SJCRH30 (cell line): ENCODE data around the gene AP4E1. TPM values are rescaled to one million over a fixed set of nuclear protein-coding genes. Genes with fewer than 3 reads are reported as not detected.
"Not testable (repeated sequence)": the region's sequence is repeated elsewhere in the genome, so short reads cannot be mapped to it uniquely, and the experiment has no call there.

Experiments
- DNase-seq, 2 experiments: peaks; one replicate each; pipeline ENCODE4 v3.0.0-alpha.2; 2015 to 2020
- H3K27ac ChIP-seq: fragments of 250-450 bp; sonication (Bioruptor Pico); 2 replicates; pipeline ENCODE4 v1.5.1; 2020; ENCODE audit warnings: mild to moderate bottlenecking, moderate library complexity
- H3K27me3 ChIP-seq: fragments of 250-450 bp; sonication (Bioruptor Pico); 2 replicates; pipeline ENCODE4 v1.5.1; 2020; ENCODE audit warnings: mild to moderate bottlenecking, moderate library complexity
- H3K36me3 ChIP-seq: fragments of 250-450 bp; sonication (Bioruptor Pico); 2 replicates; pipeline ENCODE4 v1.5.1; 2020; ENCODE audit warnings: mild to moderate bottlenecking, moderate library complexity
- H3K4me1 ChIP-seq: fragments of 250-450 bp; sonication (Bioruptor Pico); 2 replicates; pipeline ENCODE4 v1.5.1; 2020; ENCODE audit warnings: mild to moderate bottlenecking, moderate library complexity
- H3K4me3 ChIP-seq: fragments of 250-450 bp; sonication (Bioruptor Pico); 2 replicates; pipeline ENCODE4 v1.5.1; 2020; ENCODE audit warnings: mild to moderate bottlenecking, moderate library complexity
- H3K9me3 ChIP-seq: fragments of 250-450 bp; sonication (Bioruptor Pico); replicated peaks from 2 replicates; pipeline ENCODE4 v1.5.1; 2020; ENCODE audit warnings: mild to moderate bottlenecking, moderate library complexity
- total RNA-seq: library from RNA; depleted of rRNA; stranded (reverse); fragments of >200 nt; shearing (Covaris generic); gene quantifications from 2 replicates; pipeline ENCODE4 v1.2.3, GENCODE V29; 2014; rRNA removed

AP4E1 gene
- total RNA-seq, result 9.8 and 11.4 TPM in 2 replicates

DNA sequence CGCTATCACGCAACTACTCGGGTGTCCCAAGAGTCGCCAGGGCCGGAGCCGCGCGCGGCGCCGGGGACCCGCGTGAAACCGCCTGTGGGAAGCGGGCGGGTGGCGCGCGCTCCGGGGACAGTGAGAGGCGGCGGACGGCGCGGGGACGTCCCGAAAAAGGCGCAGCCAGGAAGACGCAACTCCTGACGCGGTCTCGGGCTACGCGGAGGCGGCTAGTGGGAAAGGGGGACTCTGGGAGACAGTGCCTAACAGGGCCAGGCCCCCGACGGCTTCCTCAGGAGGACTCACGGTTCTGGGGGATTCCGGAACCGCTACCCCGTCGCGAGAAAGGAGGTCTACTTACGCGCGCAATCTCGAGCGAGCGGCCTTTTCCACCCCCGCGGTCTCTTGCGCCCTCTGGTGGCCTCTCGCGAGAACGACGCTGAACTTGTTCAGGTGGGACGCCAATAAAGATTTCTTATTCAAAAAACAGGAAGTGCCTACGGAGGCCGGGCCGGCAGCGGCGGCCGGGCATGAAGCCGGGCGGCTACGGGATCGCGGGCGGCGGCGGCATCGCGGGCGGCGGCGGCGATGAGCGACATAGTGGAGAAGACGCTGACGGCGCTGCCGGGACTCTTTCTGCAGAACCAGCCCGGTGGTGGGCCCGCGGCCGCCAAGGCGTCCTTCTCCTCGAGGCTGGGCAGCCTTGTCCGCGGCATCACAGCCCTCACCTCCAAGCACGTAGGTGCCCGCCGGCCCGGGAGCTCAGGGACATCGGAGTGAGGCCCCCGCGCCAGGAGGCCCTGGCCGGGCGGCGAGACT is at the start of gene AP4E1:
AP4E1 (plus strand) TSS at position 475 of the 801 bp plus-strand sequence; CDS start at position 571, 96 bp downstream.
- Histone ChIP-seq H3K27me3 (no peaks in the 10 kb centered on the region), H3K4me3 (peak within 1 kb of the TSS; percentile 93), H3K4me1 (no peaks in the 10 kb centered on the region), H3K9me3 (no peaks in the 10 kb centered on the region), H3K27ac (peak within 1 kb of the TSS; percentile 80), H3K36me3 (no peaks in the 10 kb centered on the region; the same call in 1 of the 2 replicates)
- peak; percentile 83 to 90 for DNase-seq

DNA sequence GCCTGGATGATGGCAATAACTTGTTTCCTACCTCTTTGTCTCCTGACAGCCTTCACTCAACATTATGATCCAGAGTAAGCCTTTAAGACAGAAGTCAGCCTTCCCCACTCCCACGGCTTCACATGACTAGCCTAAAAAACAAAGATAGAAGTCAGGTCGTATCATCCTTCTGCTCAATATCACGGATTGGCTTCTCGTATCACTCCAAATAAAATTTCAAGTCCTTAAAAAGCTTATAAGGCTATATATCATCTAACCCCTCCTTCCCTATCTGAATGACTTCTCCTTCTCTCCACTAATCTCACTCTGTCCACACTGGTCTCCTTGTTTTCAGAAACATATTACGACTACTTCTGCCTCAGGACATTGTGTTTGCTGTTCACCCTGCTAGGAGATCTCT is 47.7 kb upstream of the AP4E1 start:
- Histone ChIP-seq H3K4me3 (no peak overlapping the region), H3K36me3 (no peaks in the 10 kb centered on the region), H3K27ac (no peak overlapping the region), H3K27me3 (no peaks in the 10 kb centered on the region), H3K4me1 (no peaks in the 10 kb centered on the region), H3K9me3 (no peaks in the 10 kb centered on the region)
- DNase-seq, result no peak

DNA sequence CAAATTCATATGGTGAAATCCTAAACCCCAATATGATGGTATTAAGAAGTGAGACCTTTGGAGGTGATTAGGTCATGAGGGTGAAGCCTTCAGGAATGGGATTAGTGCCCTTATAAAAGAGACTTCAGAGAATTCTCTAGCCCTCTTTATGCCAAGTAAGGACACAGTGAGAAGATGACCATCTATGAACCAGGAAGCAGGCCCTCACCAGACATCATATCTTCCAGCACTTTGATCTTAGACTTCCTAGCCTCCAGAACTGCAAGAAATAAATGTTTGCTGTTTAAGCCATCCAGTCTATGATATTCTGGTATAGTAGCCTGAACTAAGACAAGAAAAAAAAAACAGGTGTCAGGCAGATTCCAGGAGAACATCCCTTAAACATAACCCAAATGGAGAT is 45.9 kb upstream of the AP4E1 start:
- Histone ChIP-seq H3K27ac (no peak overlapping the region), H3K9me3 (no peaks in the 10 kb centered on the region), H3K36me3 (no peaks in the 10 kb centered on the region), H3K27me3 (no peaks in the 10 kb centered on the region), H3K4me1 (no peaks in the 10 kb centered on the region), H3K4me3 (no peak overlapping the region)
- DNase-seq, result no peak

DNA sequence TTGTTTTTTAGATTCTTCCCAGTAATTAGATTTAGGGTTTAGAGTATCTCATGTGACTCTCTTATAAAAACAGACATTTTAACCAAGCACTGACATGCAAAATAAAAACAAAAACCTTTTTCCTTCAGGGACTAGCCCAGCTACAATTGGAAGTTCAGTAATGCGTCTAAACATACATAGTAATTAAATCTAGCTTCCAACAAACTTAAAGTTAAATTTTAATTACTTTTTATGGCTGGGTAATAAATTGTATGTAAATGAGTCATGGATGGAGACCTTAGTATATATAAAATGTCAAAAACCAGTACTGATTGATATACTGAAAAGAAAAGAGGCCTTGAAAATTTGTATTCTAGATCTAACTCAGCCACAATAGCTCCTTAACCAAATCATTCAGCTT is 43.6 kb upstream of the AP4E1 start:
- Histone ChIP-seq H3K9me3 (no peaks in the 10 kb centered on the region), H3K4me3 (no peak overlapping the region), H3K27me3 (no peaks in the 10 kb centered on the region), H3K27ac (no peak overlapping the region), H3K4me1 (no peaks in the 10 kb centered on the region), H3K36me3 (no peaks in the 10 kb centered on the region)
- no peak for DNase-seq

DNA sequence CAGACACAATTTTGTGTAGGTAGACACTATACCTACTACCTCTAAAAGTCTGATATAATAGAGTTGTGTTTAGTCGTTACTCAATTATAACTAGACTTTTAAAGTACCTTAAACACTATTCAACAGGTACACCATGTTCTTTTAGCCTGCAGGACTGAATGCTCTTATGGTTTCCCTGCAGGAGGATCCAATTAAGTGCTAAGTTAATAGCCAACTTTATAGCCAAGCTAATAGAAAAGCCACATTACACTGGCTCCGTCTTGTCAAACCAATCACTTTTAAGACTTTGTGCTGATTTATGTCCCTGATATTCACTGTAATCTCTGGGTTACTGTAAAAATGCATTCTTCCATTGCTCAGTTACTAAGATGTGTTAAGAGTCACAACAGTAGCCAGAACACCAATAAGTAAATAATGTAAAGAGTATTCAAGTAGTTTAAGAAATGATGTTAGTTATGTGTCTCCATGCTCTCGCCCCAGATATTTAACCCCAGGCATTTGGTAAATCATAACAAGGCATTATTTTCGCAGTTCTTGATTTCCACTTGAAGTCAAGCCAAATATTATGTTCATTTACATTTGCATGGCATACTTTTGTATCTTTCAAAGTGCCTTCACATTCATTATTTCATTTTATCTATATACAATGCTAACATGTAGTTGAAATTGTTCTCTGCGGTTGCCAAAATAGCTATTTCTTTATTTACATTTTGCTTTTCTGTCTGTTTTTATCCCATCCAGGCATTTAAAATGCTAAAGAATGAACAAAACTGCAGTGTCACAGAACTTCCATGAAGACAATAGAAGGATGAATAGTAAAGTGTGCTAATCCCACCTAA is 42.7 kb upstream of the AP4E1 start:
- H3K36me3 ChIP-seq, result no peaks in the 10 kb centered on the region

DNA sequence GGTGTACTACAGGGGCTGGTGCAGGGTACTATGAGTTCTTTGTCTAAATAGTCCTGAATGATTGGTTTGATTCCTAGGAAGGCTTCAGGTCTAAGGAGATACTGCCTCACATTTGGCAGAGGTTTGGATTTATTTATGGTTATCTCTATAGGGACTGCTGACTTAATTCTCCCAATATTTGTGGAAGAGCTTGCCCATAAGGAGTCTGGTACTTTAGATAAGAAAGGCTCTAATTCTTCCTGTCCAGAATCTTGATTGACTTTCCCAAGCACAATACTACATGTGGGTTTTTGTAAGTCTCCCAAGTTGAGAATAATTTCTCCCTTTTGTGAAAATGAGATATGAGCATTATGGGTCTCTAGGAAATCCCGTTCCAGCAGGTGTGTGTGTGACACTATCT is 36.7 kb upstream of the AP4E1 start:
- Histone ChIP-seq H3K27ac (no peak overlapping the region), H3K9me3 (no peaks in the 10 kb centered on the region), H3K4me1 (no peaks in the 10 kb centered on the region), H3K36me3 (no peaks in the 10 kb centered on the region), H3K27me3 (no peaks in the 10 kb centered on the region), H3K4me3 (no peak overlapping the region)
- DNase-seq, result no peak

More for the DNA sequence above, 42.7 kb upstream of the AP4E1 start:
- no peak overlapping the region for H3K4me3 ChIP-seq
- H3K4me1 ChIP-seq, result no peaks in the 10 kb centered on the region
- no peaks in the 10 kb centered on the region for H3K9me3 ChIP-seq
- DNase-seq, result no peak
- no peak overlapping the region for H3K27ac ChIP-seq
- H3K27me3 ChIP-seq, result no peaks in the 10 kb centered on the region

DNA sequence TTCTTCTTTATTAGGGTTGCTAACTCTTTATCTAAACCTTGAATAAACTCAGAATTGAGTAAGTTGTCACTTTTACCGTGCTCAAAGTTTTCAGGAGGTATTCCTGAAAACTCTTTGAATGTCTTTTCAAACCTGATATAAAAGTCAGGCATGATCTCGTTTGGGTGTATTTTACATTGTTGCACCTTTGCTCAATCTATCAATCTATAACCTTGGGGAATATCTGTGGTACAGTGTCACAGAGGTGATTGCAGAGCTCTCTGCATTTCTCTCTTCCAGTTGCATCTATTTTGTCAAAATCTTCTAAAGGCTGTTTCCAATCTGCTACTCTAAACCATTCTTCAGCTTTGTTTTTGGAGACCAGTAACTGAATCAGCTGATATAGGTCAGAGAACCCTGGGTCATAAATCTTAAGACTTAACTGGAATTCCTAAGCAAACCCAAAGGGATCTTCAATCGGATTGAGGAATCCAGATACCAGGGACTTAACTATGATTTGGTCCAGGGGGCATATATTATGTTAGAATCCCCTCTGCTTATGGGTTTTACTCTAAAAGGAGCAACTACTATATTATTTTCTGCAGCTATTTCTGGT is 35.6 kb upstream of the AP4E1 start:
- no peaks in the 10 kb centered on the region for H3K27me3 ChIP-seq
- no peak overlapping the region for H3K27ac ChIP-seq
- H3K4me1 ChIP-seq, result no peaks in the 10 kb centered on the region
- no peaks in the 10 kb centered on the region for H3K36me3 ChIP-seq
- no peak overlapping the region for H3K4me3 ChIP-seq
- DNase-seq, result no peak
- no peaks in the 10 kb centered on the region for H3K9me3 ChIP-seq

DNA sequence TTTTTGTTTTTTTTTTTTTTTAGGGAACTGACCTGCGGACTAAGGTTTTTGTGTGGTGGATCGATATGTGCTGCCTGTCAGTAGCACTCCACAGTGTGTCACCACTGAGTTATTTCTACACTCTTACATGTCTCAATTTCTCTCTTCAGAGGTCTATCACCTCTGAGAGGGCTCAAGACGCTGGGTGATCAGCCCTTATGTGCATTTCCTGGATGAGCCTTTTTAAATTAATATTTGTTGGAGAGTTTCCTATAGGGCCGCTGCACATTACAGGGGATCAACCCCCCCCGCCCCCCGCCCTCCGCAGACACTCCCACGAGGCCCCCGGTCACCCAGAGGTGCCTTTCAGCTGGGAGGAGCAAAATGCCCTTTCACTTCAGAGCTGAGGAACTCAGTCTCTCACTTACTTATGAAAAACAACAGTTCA is 34.5 kb upstream of the AP4E1 start:
- Histone ChIP-seq H3K4me3 (no peak overlapping the region), H3K36me3 (no peaks in the 10 kb centered on the region), H3K4me1 (no peaks in the 10 kb centered on the region), H3K9me3 (no peaks in the 10 kb centered on the region), H3K27me3 (no peaks in the 10 kb centered on the region), H3K27ac (no peak overlapping the region)
- DNase-seq, result no peak

DNA sequence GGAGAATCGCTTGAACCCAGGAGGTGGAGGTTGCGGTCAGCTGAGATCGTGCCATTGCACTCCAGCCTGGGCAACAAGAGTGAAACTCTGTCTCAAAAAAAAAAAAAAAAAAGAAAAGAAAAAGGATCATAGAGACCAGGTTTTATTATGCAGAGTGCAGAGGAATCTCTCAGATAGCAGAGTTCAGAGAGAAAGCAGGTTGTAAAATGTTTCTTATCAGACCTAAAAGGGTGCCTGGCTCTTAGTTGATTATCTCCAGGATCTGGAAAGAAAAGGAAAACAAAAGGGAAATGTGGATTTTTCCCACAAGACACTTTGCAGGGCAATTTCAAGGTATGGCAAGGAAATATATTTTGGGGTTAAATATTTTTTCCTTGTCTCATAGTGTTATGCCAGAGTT is 33.2 kb upstream of the AP4E1 start:
- not testable (repeated sequence) for DNase-seq, H3K9me3 ChIP-seq, H3K36me3 ChIP-seq

DNA sequence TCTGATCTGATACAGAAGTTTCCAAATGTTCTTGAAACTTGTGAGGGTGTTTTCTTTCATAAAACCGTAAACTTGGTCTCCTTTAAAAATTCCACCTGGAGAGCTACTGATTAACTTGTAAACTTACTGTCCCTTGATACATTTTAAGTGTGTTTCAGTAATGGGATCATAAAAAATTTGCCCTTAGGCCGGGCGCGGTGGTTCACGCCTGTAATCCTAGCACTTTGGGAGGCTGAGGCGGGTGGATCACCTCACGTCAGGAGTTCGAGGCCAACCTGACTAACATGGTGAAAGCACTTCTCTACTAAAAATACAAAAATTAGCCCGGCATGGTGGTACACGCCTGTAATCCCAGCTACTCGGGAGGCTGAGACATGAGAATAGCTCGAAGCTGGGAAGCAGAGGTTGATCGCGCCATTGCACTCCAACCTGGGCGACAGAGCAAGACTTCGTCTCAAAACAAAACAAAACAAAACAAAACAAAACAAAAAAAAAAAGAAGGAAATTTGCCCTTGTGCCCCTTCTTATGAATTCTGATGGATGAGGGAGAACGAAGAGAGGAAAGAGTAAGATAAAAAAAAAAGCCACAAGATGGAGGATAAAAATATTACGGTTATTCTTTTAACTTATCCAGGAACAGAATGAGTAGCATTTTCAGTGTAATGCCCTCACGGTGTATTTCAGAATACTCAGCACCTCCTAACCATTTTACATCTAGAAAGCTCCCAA is 32.1 kb upstream of the AP4E1 start:
- Histone ChIP-seq H3K9me3 (no peaks in the 10 kb centered on the region), H3K4me1 (no peaks in the 10 kb centered on the region), H3K27me3 (no peaks in the 10 kb centered on the region), H3K36me3 (no peaks in the 10 kb centered on the region), H3K4me3 (peak overlapping the region; percentile 51), H3K27ac (no peak overlapping the region)
- DNase-seq, result no peak

More for the DNA sequence above, 33.2 kb upstream of the AP4E1 start:
- not testable (repeated sequence) for H3K4me3 ChIP-seq, H3K4me1 ChIP-seq, H3K27ac ChIP-seq, H3K27me3 ChIP-seq

DNA sequence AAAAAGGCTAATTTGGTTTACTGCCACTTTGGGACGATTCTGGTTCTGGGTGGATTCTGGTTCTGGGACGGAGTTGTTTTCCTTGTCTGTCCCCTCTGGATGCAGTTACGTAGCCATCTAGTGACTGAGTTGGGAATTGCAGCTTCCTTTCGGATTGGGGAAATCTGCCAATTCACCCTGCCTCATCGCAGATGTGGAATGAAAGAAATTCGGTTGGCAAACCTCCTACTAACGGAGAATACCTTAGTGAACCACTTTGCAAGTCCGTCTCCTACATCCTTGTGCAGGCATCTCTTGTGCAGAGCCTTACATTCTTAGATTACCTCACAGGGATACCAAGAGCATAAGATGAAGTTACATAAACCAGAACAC is 31.5 kb upstream of the AP4E1 start:
- H3K36me3 ChIP-seq, result no peaks in the 10 kb centered on the region
- no peak overlapping the region for H3K27ac ChIP-seq
- H3K27me3 ChIP-seq, result no peaks in the 10 kb centered on the region
- peak overlapping the region; percentile 51 for H3K4me3 ChIP-seq
- no peaks in the 10 kb centered on the region for H3K4me1 ChIP-seq
- no peaks in the 10 kb centered on the region for H3K9me3 ChIP-seq
- DNase-seq, result peak; percentile 49 to 85

DNA sequence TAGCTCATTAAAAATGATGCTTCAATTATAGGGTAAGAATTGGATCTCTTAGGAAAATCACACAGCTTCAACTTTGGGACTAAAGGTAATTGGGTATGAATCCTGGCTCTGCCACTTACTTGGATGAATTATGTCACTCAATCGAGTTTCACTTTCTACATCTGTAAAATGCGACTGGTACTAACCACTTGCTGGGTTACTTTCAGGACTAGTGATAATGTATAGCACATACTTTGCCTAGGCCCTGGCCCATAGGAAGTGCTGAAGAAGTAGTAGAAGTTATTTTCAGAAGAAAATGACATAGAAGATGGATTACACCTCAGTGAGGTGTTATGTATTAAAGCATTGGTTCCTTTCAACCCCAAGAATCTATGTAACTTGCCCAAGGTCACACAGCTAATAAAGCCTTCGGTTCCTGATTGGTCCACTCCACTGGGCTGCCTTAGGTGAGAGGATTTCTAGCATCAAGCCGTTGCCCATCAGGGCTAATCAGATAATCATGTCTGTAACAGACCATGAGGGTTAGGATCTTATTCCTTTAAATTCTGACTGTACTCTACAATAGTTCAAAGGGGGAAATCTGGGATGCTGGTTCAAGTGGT is 29.4 kb upstream of the AP4E1 start:
- no peaks in the 10 kb centered on the region for H3K9me3 ChIP-seq
- no peaks in the 10 kb centered on the region for H3K27me3 ChIP-seq
- no peak for DNase-seq
- no peaks in the 10 kb centered on the region for H3K4me1 ChIP-seq
- no peak overlapping the region for H3K4me3 ChIP-seq
- H3K27ac ChIP-seq, result no peak overlapping the region
- H3K36me3 ChIP-seq, result no peaks in the 10 kb centered on the region

DNA sequence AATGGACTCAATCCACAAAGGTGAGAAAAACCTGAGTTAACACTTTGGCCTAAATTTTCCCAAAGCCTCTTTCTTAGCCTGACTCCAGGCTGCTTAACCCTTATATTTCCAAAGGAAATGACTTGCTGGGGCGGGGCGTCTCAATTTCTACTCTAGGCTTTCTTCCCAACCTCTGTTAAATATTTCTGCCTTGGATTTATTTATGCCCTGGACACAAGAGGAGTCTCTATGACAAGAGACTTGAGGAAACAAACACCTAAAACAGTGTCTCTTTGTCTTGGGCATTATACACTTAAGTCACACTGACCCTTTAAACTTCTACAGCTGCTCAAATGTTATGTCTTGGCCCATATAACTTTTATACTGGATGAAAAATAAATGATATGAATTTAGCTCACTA is 28.3 kb upstream of the AP4E1 start:
- no peak for DNase-seq
- no peak overlapping the region for H3K27ac ChIP-seq
- no peaks in the 10 kb centered on the region for H3K9me3 ChIP-seq

DNA sequence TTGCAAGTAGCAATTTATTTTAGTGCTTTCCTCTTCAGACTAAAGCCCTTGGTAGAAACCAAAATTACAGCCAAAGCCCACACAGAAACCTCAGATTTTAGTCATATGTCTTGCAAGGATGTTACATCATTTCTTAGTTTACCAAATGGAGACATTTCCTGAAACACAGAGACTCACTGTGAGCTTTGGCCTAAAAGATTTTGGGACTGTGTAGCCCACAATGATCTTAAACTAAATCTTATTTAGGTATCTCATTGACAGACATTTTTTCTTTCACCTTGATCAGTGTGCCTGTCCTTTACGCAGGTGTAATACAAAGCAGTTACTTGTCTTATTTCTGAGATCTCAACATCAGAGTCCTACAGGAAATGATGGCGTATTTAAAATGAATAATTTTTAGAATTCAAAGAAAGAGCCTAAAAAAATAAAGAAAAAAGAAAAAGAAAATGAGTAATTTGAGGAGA is 27.8 kb upstream of the AP4E1 start:
- H3K36me3 ChIP-seq, result no peaks in the 10 kb centered on the region
- H3K27me3 ChIP-seq, result no peaks in the 10 kb centered on the region
- H3K27ac ChIP-seq, result no peak overlapping the region
- H3K4me3 ChIP-seq, result no peak overlapping the region
- no peaks in the 10 kb centered on the region for H3K9me3 ChIP-seq
- no peak for DNase-seq
- H3K4me1 ChIP-seq, result no peaks in the 10 kb centered on the region

More for the DNA sequence above, 28.3 kb upstream of the AP4E1 start:
- H3K4me3 ChIP-seq, result no peak overlapping the region
- no peaks in the 10 kb centered on the region for H3K4me1 ChIP-seq
- H3K27me3 ChIP-seq, result no peaks in the 10 kb centered on the region
- H3K36me3 ChIP-seq, result no peaks in the 10 kb centered on the region
